Right atrium auricular region (tissue), 2 donors: ENCODE data around the gene UBE2Q2. TPM values are rescaled to one million over a fixed set of nuclear protein-coding genes. Genes with fewer than 3 reads are reported as not detected.
"Not testable (repeated sequence)": the region's sequence is repeated elsewhere in the genome, so short reads cannot be mapped to it uniquely, and the experiment has no call there.

Experiments used
- DNase-seq: peaks from one replicate; pipeline ENCODE4 v3.0.0-alpha.2; 2019; ENCODE audit warnings: low spot score
- H3K27ac ChIP-seq, 2 donors: fragments of 200-600 bp; sonication (generic); 1 replicate in 1 of 2; 2 replicates in 1 of 2; pipeline ENCODE4 v1.5.1; 2016 to 2019
- H3K27me3 ChIP-seq, 2 donors: fragments of 200-600 bp; sonication (generic); one replicate each; pipeline versions ENCODE4 v1.5.1 to v1.6.0; 2017 to 2019
- H3K36me3 ChIP-seq: fragments of 200-600 bp; sonication (generic); one replicate; pipeline ENCODE4 v1.5.1; 2016
- H3K4me1 ChIP-seq, 2 donors: fragments of 200-600 bp; sonication (generic); one replicate each; pipeline versions ENCODE4 v1.5.1 to v1.6.0; 2017 to 2019
- H3K4me3 ChIP-seq, 2 donors: fragments of 200-600 bp; sonication (generic); 1 replicate in 1 of 2; 2 replicates in 1 of 2; pipeline ENCODE4 v1.5.1; 2017 to 2019; ENCODE audit warnings: mild to moderate bottlenecking in 1 of 2, moderate library complexity in 1 of 2
- H3K9me3 ChIP-seq, 2 donors: fragments of 200-600 bp; sonication (generic); one replicate each; pipeline ENCODE4 v1.5.1; 2019
- total RNA-seq, 2 donors: library from RNA; depleted of rRNA; stranded (reverse); fragments of >200 nt; gene quantifications; one replicate each; pipeline ENCODE4 v1.1.0, GENCODE V29; 2016
- TF ChIP-seq, protein P1 (sequence below), 2 donors: fragments of 200-600 bp; sonication (generic); IDR thresholded peaks; one replicate each; pipeline ENCODE4 v1.5.1; 2019; ENCODE audit warnings: antibody characterized with exemption in 2 of 2

UBE2Q2 gene
- total RNA-seq, 2 donors from 2014 or later: 19.3 to 30.4 TPM

- H3K9me3 ChIP-seq: no peaks in the 10 kb centered on the region
- peak within 1 kb of the TSS; percentile 68 to 79 for H3K27ac ChIP-seq
- H3K4me1 ChIP-seq: peaks cover 0 to 19% of the 10 kb centered on the region in 2 donors
- DNase-seq: peak; percentile 89
- no peaks in the 10 kb centered on the region for H3K27me3 ChIP-seq
- peaks cover 6% of the 10 kb centered on the region for H3K36me3 ChIP-seq
- TF ChIP-seq, protein P1, sequence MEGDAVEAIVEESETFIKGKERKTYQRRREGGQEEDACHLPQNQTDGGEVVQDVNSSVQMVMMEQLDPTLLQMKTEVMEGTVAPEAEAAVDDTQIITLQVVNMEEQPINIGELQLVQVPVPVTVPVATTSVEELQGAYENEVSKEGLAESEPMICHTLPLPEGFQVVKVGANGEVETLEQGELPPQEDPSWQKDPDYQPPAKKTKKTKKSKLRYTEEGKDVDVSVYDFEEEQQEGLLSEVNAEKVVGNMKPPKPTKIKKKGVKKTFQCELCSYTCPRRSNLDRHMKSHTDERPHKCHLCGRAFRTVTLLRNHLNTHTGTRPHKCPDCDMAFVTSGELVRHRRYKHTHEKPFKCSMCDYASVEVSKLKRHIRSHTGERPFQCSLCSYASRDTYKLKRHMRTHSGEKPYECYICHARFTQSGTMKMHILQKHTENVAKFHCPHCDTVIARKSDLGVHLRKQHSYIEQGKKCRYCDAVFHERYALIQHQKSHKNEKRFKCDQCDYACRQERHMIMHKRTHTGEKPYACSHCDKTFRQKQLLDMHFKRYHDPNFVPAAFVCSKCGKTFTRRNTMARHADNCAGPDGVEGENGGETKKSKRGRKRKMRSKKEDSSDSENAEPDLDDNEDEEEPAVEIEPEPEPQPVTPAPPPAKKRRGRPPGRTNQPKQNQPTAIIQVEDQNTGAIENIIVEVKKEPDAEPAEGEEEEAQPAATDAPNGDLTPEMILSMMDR (IDR thresholded peaks at IDR 0.05): peak in 1 of 2 donors; percentile 8
- H3K4me3 ChIP-seq: peak within 1 kb of the TSS; percentile 80 to 95
Observed at GRCh38 chr15:75903331-75904239, 60.3 kb downstream of the UBE2Q2 start, which contains the start of gene FBXO22. FBXO22 (plus strand) TSS chr15:75903878; CDS start chr15:75903964, 86 bp downstream.

GRCh38 chr15:75905231-75905630, 62.0 kb downstream of the UBE2Q2 start:
- Histone ChIP-seq H3K4me3 (no peak overlapping the region), H3K27me3 (no peaks in the 10 kb centered on the region), H3K4me1 (peaks cover 0 to 19% of the 10 kb centered on the region in 2 donors), H3K36me3 (peaks cover 6% of the 10 kb centered on the region), H3K9me3 (no peaks in the 10 kb centered on the region), H3K27ac (no peak overlapping the region)
- no peak for DNase-seq
- TF ChIP-seq, protein P1 (IDR thresholded peaks at IDR 0.05): no peak

DNA sequence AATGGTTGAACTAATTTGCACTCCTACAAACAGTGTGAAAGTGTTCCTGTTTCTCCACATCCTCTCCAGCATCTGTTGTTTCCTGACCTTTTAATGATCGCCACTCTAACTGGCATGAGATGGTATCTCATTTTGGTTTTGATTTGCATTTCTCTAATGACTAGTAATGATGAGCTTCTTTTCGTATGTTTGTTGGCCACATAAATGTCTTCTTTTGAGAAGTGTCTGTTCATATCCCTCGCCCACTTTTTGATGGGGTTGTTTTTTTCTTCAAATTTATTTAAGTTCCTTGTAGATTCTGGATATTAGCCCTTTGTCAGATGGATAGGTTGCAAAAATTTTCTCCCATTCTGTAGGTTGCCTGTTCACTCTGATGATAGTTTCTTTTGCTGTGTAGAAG, 67.1 kb downstream of the UBE2Q2 start:
- not testable (repeated sequence) for DNase-seq, H3K9me3 ChIP-seq, H3K27me3 ChIP-seq, H3K4me3 ChIP-seq, H3K27ac ChIP-seq, H3K4me1 ChIP-seq
- H3K36me3 ChIP-seq: peaks cover 11% of the 10 kb centered on the region

GRCh38 chr15:75916978-75917377, 73.7 kb downstream of the UBE2Q2 start:
- no peak overlapping the region for H3K27ac ChIP-seq
- H3K4me3 ChIP-seq: no peak overlapping the region
- TF ChIP-seq, protein P1 (IDR thresholded peaks at IDR 0.05): no peak
- no peaks in the 10 kb centered on the region for H3K27me3 ChIP-seq
- H3K4me1 ChIP-seq: peaks cover 0 to 2% of the 10 kb centered on the region in 2 donors
- DNase-seq: no peak
- no peaks in the 10 kb centered on the region for H3K9me3 ChIP-seq
- H3K36me3 ChIP-seq: peaks cover 12% of the 10 kb centered on the region

DNA sequence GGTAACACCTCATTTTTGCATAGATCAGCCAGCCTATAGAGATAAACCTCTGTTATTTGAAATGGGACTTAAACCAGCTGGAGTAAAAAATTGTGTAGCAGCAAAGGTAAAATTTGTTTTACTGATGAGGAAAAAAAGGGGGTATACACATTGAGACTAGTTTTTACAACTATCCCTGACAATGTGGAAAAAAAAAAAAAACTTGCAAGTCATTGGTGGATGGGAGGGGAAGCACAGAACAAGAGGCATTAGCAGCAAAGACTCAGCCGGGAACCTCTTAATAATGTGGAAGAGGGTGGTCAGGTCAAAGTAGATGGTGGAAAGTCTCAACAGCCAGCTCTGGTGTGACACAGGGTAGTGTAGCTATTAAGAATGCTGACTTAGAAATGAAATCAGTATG, 74.9 kb downstream of the UBE2Q2 start:
- no peaks in the 10 kb centered on the region for H3K9me3 ChIP-seq
- no peak overlapping the region for H3K4me3 ChIP-seq
- no peak for DNase-seq
- peaks cover 0 to 14% of the 10 kb centered on the region in 2 donors for H3K4me1 ChIP-seq
- TF ChIP-seq, protein P1 (IDR thresholded peaks at IDR 0.05): no peak
- peaks cover 12% of the 10 kb centered on the region for H3K36me3 ChIP-seq
- no peak overlapping the region for H3K27ac ChIP-seq
- H3K27me3 ChIP-seq: no peaks in the 10 kb centered on the region

GRCh38 chr15:75920079-75920478, 76.8 kb downstream of the UBE2Q2 start:
- no peak overlapping the region for H3K27ac ChIP-seq
- H3K9me3 ChIP-seq: no peaks in the 10 kb centered on the region
- TF ChIP-seq, protein P1 (IDR thresholded peaks at IDR 0.05): no peak
- peaks cover 5% of the 10 kb centered on the region for H3K36me3 ChIP-seq
- H3K4me1 ChIP-seq: peaks cover 0 to 19% of the 10 kb centered on the region in 2 donors
- H3K27me3 ChIP-seq: no peaks in the 10 kb centered on the region
- H3K4me3 ChIP-seq: no peak overlapping the region
- DNase-seq: no peak
